H1 (cell line): ENCODE measurements around the gene CBFB. TPM values are rescaled to one million over a fixed set of nuclear protein-coding genes. Genes with fewer than 3 reads are reported as not detected.

Experiments
- CHD2 ChIP-seq: IDR thresholded peaks from 2 replicates; pipeline ENCODE4 v1.6.1; 2012; ENCODE audit warnings: low read length, improper control_type of control experiment
- EZH2 ChIP-seq: fragments of 200-600 bp; sonication (generic); IDR thresholded peaks from 2 replicates; pipeline ENCODE4 v1.7.1; 2012; ENCODE audit warnings: low read depth, mild to moderate bottlenecking, moderate library complexity, low read length, inconsistent platforms; ENCODE audit not compliant: severe bottlenecking
- NRF1 ChIP-seq: IDR thresholded peaks from 2 replicates; pipeline ENCODE4 v1.6.1; 2011; ENCODE audit warnings: mild to moderate bottlenecking, low read depth, low read length, improper control_type of control experiment
- RBBP5 ChIP-seq: IDR thresholded peaks from 2 replicates; pipeline ENCODE4 v1.7.1; 2012; ENCODE audit warnings: low read depth, mild to moderate bottlenecking, inconsistent platforms, low read length, moderate library complexity, borderline replicate concordance
- SRF ChIP-seq: IDR thresholded peaks from 2 replicates; pipeline ENCODE4 v1.6.1; 2011; ENCODE audit warnings: mild to moderate bottlenecking, low read depth, low read length, moderate library complexity
- SUZ12 ChIP-seq: fragments of 200-600 bp; sonication (generic); IDR thresholded peaks from 2 replicates; pipeline ENCODE4 v1.6.1; 2012; ENCODE audit warnings: mild to moderate bottlenecking, inconsistent platforms, low read length, moderate library complexity, mixed read lengths
- polyA plus RNA-seq, 7 experiments: library from polyadenylated mRNA; depleted of rRNA in 3 of 7; stranded (reverse) in 5 of 7; unstranded in 2 of 7; fragments of >200 nt in 5 of 7; fragments of 200-250 nt in 2 of 7; gene quantifications; 1 replicate in 5 of 7; 2 replicates in 1 of 7; 4 replicates in 1 of 7; pipeline versions ENCODE4 v1.2.1 to v1.2.3, GENCODE V29; 2011 to 2013; ENCODE audit warnings: missing spikeins in 2 of 7, mixed read lengths in 2 of 7
- total RNA-seq: library from RNA; stranded (reverse); fragmentation: NEBNext Ultra II Directional; extraction: Animal tissue kit (Norgen Biotek cat#: 25700); gene quantifications from 2 replicates; pipeline ENCODE4 v1.2.1, GENCODE V29; 2021

The CBFB gene
- total and polyA plus RNA-seq, 2 of the 8 experiments (the other 6 are each of a cell fraction or from before 2014, with no cell fraction given), result 11.5 to 31.6 TPM

- TF ChIP-seq CHD2 (no peak), RBBP5 (no peak), SRF (no peak), EZH2 (no peak), NRF1 (no peak), SUZ12 (no peak)
- TF ChIP-seq, all 59 proteins: peak for 0
These were observed 19.8 kb upstream of the CBFB start (continued) for GRCh38 chr16:67009158-67009557.
